GM19099 (cell line): Measurements from ENCODE around the gene SALL4.

ENCODE experiments used
- POLR2A ChIP-seq: IDR thresholded peaks from 3 replicates; pipeline ENCODE4 v1.6.1; 2011; ENCODE audit warnings: low read depth; ENCODE audit not compliant: insufficient read length; ENCODE audit errors: extremely low read depth

SALL4 gene

GRCh38 chr20:51756653-51757052 is 45.7 kb downstream of the SALL4 start:
- no peak for TF ChIP-seq POLR2A

- TF ChIP-seq POLR2A = no peak
These were observed 49.9 kb downstream of the SALL4 start for GRCh38 chr20:51752343-51752951.

- TF ChIP-seq POLR2A = no peak
These were observed 51.4 kb downstream of the SALL4 start for GRCh38 chr20:51750770-51751388.

GRCh38 chr20:51750037-51750769 is 52.1 kb downstream of the SALL4 start:
- TF ChIP-seq POLR2A = no peak

GRCh38 chr20:51749674-51750036 is 52.7 kb downstream of the SALL4 start:
- no peak for TF ChIP-seq POLR2A

- no peak for TF ChIP-seq POLR2A
These were observed 55.0 kb downstream of the SALL4 start for GRCh38 chr20:51747182-51747911.

- TF ChIP-seq POLR2A = no peak
These were observed 56.5 kb downstream of the SALL4 start for GRCh38 chr20:51745804-51746203.

GRCh38 chr20:51740838-51741237 is 61.5 kb downstream of the SALL4 start:
- TF ChIP-seq POLR2A = no peak

- TF ChIP-seq POLR2A = no peak
These were observed 62.5 kb downstream of the SALL4 start for GRCh38 chr20:51739722-51740249.

- no peak for TF ChIP-seq POLR2A
These were observed 63.4 kb downstream of the SALL4 start for GRCh38 chr20:51738877-51739447.

- TF ChIP-seq POLR2A = no peak
These were observed 65.4 kb downstream of the SALL4 start for GRCh38 chr20:51736947-51737346.

- TF ChIP-seq POLR2A = no peak
These were observed 66.4 kb downstream of the SALL4 start for GRCh38 chr20:51735728-51736600.

- no peak for TF ChIP-seq POLR2A
These were observed 67.2 kb downstream of the SALL4 start for GRCh38 chr20:51734876-51735720.
